ENCODE measurements around the gene STK16. TPM values are rescaled to one million over a fixed set of nuclear protein-coding genes. Genes with fewer than 3 reads are reported as not detected.
A peak's percentile ranks its signal among the peaks of the same experiment; 100 is the strongest.

STK16 gene
- total and polyA plus RNA-seq, 2 of the 13 experiments (the other 11 are each of a cell fraction or from before 2014, with no cell fraction given): 28.0 to 50.9 TPM

DNA sequence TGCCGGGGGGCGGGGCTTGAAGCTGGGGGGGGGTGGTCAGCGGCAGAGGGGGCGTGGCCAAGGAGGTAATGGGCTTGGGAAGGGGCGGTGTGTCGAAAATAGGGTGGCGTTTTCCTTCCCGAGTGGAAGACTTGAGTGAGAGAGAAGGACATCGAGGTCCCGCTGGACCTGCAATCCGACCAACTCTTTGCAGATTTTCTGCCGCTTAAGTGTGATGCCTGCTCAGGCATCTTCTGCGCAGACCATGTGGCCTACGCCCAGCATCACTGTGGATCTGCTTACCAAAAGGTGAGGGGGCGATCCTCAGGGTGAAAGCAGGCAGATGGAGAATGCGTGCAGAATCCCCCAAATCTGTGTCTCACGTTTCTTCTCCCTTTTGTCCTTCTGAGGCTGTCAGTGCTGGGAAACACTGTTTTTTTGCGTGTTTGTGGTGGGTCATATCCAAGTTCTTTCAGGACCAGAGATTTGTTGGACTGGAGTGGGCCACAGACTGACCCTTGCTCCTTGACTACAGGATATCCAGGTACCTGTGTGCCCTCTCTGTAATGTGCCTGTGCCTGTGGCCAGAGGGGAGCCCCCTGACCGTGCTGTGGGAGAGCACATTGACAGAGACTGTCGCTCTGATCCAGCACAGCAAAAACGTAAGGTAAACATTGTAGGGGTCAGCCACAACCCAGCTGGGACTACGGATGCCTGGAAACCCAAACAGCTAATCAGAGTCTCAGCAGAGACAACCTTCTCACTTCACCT lies 38.0 kb upstream of the STK16 start (continued):
- TF ChIP-seq ZNF790 (CRISPR knock-in tag; IDR thresholded peaks at IDR 0.05; ENCODE audit: borderline replicate concordance) (no peak), MBD4 (IDR thresholded peaks at IDR 0.05; ENCODE audit: borderline replicate concordance, low read length) (no peak), RBM22 (optimal IDR thresholded peaks at IDR 0.05; ENCODE audit: low read length) (peak; percentile 12), ZSCAN31 (CRISPR knock-in tag; IDR thresholded peaks at IDR 0.05; ENCODE audit: low read depth) (no peak; the same call in 1 of the 2 replicates), CREB1 (IDR thresholded peaks at IDR 0.05) (no peak), CREB1 (CRISPR knock-in tag; IDR thresholded peaks at IDR 0.05) (no peak), JUNB (CRISPR knock-in tag; IDR thresholded peaks at IDR 0.05; ENCODE audit: borderline replicate concordance) (no peak), ZNF616 (CRISPR knock-in tag; IDR thresholded peaks at IDR 0.05; ENCODE audit: low read depth) (no peak), ZFP1 (CRISPR knock-in tag; IDR thresholded peaks at IDR 0.05) (no peak), CCAR2 (optimal IDR thresholded peaks at IDR 0.05; ENCODE audit: low read depth, low read length) (no peak), RBFOX2 (IDR thresholded peaks at IDR 0.05; ENCODE audit: low read depth, low read length) (peak; percentile 52), RARG (CRISPR knock-in tag; IDR thresholded peaks at IDR 0.05; ENCODE audit: low read depth) (no peak), ARID2 (CRISPR knock-in tag; IDR thresholded peaks at IDR 0.05; ENCODE audit: borderline replicate concordance) (no peak), HNRNPLL (IDR thresholded peaks at IDR 0.05; ENCODE audit: low read depth, low read length, poor library complexity, severe bottlenecking) (no peak), FOXK1 (CRISPR knock-in tag; IDR thresholded peaks at IDR 0.05; ENCODE audit: borderline replicate concordance, low read depth) (0 out of 2 replicates have a peak, but pooled peaks have one; percentile 31), ELF3 (CRISPR knock-in tag; IDR thresholded peaks at IDR 0.05) (0 out of 2 replicates have a peak, but pooled peaks have one; percentile 5), POLR2A (IDR thresholded peaks at IDR 0.05; ENCODE audit: insufficient read depth in 1 of 2, low read depth in 2 of 2, low read length in 2 of 2) (0 out of 4 replicates have a peak, but pooled peaks of 1 of the 2 experiments have one; percentile 10), HDAC1 (CRISPR knock-in tag; IDR thresholded peaks at IDR 0.05) (no peak), NAIF1 (CRISPR knock-in tag; IDR thresholded peaks at IDR 0.05; ENCODE audit: borderline replicate concordance) (no peak), FOXO1 (CRISPR knock-in tag; IDR thresholded peaks at IDR 0.05) (0 out of 2 replicates have a peak, but pooled peaks have one; percentile 42), TBX2 (CRISPR knock-in tag; IDR thresholded peaks at IDR 0.05; ENCODE audit: borderline replicate concordance) (peak; percentile 4; the same call in 1 of the 2 replicates), ZNF891 (CRISPR knock-in tag; IDR thresholded peaks at IDR 0.05) (peak; percentile 70; the same call in 1 of the 2 replicates), ZKSCAN1 (IDR thresholded peaks at IDR 0.05; ENCODE audit: low read length) (no peak), MTF1 (CRISPR knock-in tag; IDR thresholded peaks at IDR 0.05) (no peak), NFKB2 (CRISPR knock-in tag; IDR thresholded peaks at IDR 0.05; ENCODE audit: borderline replicate concordance) (peak; percentile 84; the same call in 1 of the 2 replicates)
- TF ChIP-seq, protein P1, sequence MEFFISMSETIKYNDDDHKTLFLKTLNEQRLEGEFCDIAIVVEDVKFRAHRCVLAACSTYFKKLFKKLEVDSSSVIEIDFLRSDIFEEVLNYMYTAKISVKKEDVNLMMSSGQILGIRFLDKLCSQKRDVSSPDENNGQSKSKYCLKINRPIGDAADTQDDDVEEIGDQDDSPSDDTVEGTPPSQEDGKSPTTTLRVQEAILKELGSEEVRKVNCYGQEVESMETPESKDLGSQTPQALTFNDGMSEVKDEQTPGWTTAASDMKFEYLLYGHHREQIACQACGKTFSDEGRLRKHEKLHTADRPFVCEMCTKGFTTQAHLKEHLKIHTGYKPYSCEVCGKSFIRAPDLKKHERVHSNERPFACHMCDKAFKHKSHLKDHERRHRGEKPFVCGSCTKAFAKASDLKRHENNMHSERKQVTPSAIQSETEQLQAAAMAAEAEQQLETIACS (CRISPR knock-in tag; IDR thresholded peaks at IDR 0.05): no peak
- TF ChIP-seq, protein P2, sequence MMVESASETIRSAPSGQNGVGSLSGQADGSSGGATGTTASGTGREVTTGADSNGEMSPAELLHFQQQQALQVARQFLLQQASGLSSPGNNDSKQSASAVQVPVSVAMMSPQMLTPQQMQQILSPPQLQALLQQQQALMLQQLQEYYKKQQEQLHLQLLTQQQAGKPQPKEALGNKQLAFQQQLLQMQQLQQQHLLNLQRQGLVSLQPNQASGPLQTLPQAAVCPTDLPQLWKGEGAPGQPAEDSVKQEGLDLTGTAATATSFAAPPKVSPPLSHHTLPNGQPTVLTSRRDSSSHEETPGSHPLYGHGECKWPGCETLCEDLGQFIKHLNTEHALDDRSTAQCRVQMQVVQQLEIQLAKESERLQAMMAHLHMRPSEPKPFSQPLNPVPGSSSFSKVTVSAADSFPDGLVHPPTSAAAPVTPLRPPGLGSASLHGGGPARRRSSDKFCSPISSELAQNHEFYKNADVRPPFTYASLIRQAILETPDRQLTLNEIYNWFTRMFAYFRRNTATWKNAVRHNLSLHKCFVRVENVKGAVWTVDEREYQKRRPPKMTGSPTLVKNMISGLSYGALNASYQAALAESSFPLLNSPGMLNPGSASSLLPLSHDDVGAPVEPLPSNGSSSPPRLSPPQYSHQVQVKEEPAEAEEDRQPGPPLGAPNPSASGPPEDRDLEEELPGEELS (CRISPR knock-in tag; IDR thresholded peaks at IDR 0.05): no peak
- TF ChIP-seq, protein P3, sequence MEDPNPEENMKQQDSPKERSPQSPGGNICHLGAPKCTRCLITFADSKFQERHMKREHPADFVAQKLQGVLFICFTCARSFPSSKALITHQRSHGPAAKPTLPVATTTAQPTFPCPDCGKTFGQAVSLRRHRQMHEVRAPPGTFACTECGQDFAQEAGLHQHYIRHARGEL (CRISPR knock-in tag; IDR thresholded peaks at IDR 0.05): no peak
